ENCODE results near the gene PGAP6.
"Not testable (repeated sequence)": the region's sequence is repeated elsewhere in the genome, so short reads cannot be mapped to it uniquely, and the experiment has no call there.

PGAP6 gene

DNA sequence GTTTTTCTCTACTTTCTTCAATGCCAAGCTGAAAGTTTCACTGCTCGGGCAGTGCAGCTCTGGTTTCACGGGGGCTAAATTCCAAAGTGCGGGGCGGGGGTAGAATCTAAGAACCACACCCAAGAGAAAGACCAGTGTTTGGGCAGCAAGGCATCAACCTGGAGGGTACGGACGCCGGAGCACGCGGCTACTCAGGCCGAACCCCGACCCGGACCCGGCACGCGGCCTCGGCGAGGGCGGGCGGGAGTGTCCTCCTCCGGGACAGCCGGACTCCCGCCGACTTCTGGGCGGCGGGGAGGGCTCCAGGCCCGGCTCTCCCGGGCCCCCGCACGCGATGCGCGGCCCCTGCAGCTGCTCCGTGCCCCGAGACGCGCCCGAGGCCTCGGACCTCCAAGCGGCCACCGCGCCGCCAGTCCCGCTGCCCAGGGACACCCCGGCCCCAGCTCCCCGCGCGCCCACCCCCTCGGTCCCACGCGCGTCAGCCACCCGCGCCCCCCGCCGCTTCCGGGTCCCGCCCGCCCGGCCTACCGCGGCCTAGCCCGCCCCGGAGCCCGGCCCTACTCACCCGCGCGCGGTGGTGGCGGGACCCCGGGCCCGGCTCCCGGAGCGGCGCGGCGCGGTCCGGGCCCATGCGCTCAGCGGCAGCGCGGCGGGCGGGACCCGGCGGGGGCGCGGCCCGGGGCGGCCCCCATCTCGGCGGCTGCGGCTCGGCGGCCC lies 29.8 kb downstream of the PGAP6 start:
- DNase-seq (ENCODE audit: low spot score): no peak

DNA sequence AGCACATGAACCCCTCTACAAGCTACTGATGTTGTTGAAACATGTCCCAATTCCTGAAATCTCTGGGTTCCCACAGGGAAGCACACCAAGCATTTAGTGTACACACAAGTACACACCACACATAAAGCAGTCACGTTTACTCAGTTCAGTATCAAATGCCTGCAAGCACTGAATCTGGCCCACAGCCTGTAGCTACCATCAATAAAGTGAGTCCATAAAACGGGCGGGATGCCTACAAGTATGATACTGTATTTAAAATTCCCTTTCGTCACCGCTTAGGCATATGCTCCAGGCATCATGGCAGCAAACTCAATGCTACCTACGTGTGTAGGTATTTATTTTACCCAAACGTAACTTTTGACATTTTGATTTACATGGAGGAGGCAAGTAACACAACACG lies 31.6 kb downstream of the PGAP6 start:
- no peak for DNase-seq (ENCODE audit: low spot score)

DNA sequence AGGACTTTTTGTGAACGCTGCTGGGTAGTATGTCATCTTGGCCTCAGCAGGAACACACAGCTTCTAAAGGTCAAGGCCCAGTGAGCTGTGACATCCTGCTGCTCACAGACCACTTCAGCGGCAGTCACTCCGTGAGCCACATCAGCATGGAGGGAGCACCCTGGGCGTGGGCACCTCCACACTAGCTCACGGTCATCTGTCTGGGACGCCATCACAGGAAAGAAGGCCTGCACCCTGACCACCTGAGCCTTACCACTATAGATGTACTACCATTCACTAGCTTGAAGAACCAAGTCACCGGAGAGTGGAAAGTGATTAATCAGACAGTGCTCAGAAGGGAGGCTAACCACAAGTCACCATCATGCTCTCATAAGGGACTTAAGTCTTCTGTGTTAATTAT lies 32.6 kb downstream of the PGAP6 start:
- no peak for DNase-seq (ENCODE audit: low spot score)

DNA sequence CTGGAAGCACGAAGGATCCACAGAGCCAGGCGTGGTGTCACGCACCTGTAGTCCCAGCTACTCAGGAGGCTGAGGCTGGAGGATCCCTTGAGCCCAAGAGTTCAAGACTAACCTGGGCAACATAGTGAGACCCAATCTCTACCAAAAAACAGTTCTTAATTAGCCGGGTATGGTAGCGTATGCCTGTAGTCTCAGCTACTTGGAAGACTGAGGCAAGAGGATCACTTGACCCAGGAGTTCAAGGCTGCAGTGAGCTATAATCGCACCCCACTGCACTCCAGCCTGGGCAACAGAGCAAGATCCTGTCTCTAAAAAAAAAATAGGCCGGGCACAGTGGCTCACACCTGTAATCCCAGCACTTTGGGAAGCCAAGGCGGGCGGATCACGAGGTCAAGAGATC lies 33.3 kb downstream of the PGAP6 start:
- DNase-seq (ENCODE audit: low spot score): not testable (repeated sequence)

DNA sequence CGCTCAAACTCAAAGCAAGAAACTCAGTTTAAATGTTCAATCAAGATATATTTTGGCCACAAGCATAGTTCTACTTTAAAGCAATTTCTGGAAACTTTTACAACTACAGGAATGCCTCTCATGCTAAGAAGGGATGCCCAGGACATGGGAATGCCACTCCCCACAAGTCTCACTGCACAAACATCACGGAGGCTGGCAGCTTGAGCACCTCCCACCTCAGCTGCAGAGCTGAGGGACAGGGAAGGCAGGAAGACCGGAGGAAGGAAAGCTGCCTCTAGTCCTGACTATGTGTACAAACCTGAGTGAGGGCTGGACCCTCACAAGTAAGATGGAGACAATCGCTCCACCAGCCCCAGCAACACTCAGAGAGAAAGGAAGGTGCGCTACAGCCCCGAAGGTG lies 34.6 kb downstream of the PGAP6 start:
- DNase-seq (ENCODE audit: low spot score): no peak

DNA sequence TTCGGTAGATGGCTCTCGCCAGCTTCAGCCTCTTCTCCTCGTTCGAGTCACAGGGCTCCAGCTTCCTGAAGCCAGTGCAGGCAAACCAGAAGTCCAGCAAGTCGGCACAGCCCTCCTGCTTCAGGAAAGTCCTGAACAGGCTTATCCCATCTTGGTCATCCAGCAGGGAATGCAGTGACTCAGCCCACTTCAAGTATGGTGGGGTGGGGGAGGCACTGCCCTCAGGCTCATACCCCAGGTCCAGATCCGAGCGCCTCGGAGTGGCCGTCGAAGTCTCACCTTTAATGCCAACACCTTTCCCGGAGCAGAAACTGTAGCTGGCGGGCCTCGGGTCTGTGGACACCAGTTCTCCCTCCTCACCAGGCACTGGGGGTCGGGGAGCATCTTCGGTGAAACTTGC lies 35.2 kb downstream of the PGAP6 start:
- DNase-seq (ENCODE audit: low spot score): no peak

DNA sequence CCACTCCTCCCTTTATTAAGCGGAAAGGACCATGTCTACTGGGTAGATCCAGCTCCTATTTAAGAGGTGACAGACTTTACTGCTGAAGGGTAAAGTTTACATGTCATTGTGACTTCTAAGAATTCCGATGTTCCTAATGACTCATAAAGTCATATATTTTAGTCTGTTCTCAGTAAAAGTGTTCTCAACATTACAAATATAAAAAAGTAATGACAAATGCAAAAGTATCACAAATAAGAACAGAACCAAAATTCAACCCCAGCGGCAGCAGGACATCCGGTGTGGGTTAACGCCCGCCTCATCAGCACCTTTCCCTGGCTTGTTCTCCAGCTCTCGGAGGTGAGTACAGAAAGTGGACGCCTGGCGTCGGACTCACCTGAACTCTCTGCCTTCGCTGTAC lies 36.0 kb downstream of the PGAP6 start:
- DNase-seq (ENCODE audit: low spot score): no peak

DNA sequence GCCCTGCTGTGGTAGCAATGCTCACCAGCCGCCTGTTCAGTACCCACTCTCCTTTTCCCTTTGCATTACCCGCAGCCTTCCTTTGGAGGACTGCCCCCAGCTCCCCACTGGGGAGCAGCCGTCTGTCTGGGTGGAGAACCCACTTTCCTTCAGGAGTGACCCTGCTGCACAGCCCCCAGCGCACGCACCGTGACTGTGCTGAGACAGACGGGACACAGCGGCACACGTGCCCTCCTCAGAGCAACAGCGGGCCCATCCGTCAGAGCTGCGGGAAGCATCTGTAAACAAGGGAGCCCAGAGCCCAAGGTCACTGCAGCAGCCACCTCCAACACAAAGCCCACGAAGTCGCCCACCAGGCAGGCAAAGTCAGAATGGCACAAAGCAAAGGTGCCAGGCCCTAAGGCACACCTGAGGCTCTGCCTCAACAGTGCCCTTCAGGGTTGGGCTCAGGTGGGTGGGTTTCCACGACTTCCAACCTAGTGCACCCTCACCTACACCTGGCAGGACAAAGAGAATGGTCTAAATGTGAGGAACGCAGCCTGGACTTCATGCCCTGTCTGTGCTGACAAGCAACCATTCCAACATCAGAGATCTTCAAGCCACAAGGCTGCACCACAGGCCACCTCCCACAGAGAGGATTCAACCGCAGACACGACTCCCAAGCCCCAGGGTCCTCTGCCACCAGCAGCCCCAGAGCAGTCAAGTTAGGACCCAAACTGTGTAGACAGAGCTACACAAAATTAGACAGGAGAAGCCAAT lies 39.1 kb downstream of the PGAP6 start:
- DNase-seq (ENCODE audit: low spot score): no peak

DNA sequence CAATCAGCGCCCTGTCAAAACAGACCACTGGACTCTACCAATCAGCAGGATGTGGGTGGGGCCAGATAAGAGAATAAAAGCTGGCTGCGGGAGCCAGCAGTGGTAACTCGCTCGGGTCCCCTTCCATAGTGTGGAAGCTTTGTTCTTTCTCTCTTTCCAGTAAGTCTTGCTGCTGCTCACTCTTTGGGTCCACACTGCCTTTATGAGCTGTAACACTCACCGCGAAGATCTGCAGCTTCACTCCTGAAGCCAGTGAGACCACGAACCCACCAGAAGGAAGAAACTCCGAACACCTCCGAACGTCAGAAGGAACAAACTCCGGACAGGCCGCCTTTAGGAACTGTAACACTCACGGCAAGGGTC lies 39.8 kb downstream of the PGAP6 start:
- DNase-seq (ENCODE audit: low spot score): not testable (repeated sequence)

DNA sequence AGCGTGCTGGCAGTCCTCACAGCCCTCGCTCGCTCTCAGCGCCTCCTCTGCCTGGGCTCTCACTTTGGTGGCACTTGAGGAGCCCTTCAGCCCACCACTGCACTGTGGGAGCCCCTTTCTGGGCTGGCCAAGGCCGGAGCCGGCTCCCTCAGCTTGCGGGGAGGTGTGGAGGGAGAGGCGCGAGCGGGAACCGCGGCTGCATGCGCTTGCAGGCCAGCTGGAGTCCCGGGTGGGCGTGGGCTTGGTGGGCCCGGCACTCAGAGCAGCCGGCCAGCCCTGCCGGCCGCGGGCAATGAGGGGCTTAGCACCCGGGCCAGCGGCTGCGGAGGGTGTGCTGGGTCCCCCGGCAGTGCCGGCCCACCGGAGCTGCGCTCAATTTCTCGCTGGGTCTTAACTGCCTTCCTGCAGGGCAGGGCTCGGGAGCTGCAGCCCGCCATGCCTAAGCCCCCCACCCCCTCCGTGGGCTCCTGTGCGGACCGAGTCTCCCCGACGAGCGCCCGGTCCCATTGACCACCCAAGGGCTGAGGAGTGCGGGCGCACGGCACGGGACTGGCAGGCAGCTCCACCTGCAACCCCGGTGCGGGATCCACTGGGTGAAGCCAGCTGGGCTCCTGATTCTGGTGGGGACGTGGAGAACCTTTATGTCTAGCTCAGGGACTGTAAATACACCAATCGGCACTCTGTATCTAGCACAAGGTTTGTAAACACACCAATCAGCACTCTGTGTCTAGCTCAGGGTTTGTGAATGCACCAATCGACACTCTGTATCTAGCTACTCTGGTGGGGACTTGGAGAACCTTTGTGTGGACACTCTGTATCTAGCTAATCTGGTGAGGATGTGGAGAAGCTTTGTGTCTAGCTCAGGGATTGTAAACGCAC lies 40.4 kb downstream of the PGAP6 start:
- DNase-seq (ENCODE audit: low spot score): not testable (repeated sequence)

DNA sequence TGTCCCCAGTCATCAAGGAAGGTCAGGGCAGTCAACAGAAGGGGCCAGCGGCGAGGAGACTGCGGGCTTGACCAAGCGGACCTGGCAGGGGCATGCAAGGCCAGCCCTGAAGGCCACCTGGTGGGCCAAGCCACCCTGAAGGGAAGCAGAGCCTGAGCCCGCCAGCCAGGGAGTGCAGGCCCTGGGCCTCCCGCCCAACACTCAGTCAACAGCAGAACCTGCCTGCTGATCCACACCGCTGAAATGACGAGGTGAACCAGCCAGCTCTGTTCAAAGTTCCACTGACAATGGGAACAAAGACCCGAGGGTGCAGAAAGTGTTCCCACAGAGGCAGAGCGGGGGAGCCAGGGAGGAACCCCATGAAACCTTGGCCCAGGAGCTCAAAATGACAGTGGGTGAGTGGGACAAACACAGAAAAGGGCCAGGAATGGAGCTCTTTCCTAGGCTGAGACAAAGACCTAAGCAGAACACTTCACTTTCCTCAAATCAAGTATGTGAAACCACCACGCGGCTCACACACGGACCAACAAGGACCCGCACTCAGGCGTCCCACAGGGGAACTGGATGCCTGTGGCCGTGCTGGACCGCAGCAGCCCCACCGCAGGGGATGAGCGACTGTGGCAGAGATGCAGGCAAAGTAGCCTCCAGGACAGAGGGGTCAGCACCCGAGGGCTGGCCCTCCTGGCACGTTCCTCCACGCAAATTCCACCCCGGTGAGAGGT lies 41.2 kb downstream of the PGAP6 start:
- no peak for DNase-seq (ENCODE audit: low spot score)

DNA sequence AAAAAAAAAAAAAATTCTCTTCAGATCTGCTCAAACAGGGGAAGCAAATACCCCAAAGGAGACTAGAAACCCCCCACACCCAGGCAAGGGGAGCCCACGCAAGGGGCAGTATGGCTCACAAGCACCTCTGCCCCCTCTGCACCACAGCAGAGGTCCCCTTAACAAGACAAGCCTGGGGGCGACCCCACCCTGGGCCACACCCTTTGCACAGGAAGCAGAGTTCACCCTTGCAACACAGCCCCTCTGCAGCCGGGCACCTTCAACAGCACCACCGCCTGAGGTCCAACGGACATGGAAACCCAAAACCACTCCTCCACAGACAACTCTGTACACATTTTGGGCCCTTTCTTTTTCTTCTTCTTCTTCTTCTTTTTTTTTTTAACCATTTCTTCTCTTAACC lies 42.1 kb downstream of the PGAP6 start:
- DNase-seq (ENCODE audit: low spot score): no peak

DNA sequence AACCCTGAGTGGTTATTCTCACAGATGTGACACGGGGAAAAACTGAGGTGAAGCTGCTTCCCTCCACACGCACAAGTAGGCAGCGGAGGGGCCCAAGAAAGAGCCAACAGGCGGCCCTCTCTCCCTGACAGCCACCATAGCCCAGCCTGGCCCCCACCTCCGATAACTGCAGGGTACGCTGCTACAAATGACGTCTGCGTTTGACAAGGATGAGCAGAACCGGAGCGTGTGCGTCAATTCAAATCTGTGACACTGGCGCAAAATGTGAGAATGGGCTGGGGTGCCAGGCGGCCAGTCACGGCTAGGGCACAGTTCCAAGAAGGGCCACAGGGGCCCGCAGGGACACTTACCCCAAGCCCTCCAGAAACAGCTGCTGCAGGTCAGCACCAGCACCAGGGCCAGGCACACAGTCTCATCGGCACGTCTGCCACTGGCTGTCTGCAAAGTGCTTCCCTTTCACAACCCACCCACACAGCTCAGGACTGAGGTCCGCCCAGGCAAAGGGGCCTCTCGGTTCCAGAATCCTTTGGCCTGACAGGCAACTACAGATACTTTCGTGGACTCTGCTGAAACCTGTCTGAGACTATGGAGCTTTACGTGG lies 43.7 kb downstream of the PGAP6 start:
- DNase-seq (ENCODE audit: low spot score): no peak

DNA sequence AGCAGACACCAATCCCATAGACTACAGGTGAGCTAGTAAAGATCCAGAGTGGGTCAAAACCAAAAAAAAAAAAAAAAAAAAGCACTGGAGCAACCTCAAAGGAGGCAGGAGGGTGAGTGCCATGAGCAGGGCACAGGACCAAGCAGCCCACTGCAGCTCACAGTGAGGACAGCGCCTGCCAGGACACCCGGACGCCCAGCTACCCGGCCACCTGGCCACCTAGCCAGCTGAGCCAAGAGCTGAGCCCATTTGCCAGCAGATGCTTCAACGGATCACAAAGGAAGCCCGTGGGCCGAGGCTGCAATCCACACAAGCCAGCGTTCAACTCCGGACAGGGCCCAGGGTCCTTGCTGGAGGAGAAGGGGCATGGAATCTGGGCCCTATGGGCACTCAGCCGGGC lies 44.3 kb downstream of the PGAP6 start:
- DNase-seq (ENCODE audit: low spot score): no peak

DNA sequence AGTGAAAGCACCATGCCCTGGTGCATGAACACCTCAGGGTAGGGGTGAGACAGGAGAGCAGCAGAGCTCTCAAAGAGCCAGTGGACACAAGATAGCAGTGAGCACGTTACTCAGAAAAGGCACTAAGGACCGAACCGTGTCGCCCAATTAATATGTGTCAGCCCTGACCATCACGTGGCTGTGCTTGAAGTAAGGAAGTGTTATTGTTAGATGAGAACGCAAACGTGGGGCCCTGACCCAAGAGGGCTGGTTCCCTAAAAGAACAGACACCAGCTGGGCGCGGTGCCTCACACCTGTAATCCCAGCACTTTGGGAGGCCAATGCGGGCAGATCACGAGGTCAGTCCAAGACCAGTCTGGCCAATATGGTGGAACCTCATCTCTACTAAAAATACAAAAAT lies 45.5 kb downstream of the PGAP6 start:
- no peak for DNase-seq (ENCODE audit: low spot score)

DNA sequence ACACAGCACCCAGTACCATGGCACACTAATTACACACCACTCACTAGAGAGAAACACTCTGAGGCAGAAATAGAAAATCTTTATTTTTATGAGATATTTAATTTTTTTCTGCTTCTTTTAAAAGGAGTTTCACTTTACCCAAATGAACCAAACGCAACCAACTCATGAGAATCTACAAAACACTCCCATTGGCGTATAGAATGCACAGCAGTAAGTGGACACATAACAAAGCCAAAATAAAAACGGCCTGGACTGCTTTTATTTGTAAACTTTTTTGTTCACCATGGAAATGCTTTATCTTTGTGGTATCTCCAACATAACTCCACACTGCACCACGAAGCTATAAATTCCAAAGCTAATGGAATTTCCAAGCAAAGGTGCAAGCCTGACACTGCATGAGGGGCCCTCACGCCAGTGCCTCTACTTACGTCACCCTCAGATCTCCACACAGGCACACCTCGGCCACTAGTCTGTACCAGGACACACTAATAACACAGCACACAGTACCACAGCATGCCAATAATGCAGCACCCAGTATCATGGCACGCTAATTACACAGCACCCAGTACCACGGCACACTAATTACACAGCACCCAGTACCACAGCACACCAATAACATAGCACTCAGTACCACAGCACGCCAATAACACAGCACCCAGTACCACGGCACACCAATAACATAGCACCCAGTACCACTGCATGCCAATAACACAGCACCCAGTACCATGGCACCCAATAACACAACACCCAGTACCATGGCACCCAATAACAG lies 46.7 kb downstream of the PGAP6 start:
- not testable (repeated sequence) for DNase-seq (ENCODE audit: low spot score)

DNA sequence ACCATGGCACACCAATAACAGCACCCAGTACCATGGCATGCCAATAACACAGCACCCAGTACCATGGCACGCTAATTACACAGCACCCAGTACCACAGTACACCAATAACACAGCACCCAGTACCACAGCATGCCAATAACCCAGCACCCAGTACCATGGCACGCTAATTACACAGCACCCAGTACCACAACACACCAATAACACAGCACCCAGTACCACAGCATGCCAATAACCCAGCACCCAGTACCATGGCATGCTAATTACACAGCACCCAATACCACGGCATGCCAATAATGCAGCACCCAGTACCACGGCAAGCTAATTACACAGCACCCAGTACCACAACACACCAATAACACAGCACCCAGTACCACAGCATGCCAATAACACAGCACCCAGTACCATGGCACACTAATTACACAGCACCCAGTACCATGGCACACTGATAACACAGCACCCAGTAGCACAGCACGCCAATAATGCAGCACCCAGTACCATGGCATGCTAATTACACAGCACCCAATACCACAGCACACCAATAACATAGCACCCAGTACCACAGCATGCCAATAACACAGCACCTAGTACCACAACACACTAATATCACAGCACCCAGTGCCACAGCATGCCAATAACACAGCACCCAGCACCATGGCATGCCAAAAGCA lies 47.5 kb downstream of the PGAP6 start:
- not testable (repeated sequence) for DNase-seq (ENCODE audit: low spot score)

DNA sequence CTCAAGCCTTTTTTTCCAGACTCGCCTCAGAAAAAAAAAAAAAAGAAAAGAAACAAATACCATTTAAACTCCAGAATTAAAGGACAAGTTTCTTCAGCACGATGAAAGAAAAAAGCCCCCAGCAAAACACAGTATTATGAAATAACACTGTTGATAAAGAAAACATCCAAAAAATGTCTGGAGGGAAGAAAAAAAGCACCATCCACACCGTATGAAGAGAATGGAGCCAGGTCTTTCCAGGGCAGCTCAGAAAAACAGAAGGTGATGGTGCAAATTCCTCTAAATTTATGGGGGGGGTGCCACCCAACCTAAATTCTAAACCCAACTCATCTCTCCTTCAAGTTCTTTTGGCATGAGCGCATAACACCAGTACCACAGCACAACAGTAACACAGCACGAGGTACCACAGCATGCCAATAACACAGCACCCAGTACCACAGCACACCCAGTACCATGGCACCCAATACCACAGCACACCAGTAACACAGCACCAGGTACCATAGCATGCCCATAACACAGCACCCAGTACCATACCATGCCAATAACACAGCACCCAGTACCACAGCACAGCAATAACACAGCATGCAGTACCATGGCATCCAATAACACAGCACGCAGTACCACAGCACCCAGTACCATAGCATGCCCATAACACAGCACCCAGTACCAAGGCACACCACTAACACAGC lies 48.2 kb downstream of the PGAP6 start:
- DNase-seq (ENCODE audit: low spot score): no peak

DNA sequence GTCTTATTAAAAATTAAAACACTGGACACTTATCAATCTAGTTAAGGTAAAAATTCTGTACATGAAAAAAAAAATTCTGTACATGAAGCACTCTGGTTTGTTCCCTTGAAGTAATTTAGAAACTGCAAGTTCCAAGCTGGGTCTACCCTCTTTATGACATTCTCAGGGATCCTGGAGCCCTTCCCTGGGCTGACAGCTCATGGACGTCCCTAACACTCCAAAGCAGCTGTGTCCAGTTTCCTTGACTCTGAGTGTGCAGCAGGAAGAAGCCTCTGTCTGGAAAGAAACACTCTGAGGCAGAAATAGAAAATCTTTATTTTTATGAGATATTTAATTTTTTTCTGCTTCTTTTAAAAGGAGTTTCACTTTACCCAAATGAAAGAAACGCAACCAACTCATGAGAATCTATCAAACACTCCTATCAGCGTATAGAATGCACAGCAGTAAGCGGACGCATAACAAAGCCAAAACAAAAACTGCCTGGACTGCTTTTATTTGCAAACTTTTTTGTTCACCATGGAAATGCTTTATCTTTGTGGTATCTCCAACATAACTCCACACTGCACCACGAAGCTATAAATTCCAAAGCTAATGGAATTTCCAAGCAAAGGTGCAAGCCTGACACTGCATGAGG lies 50.5 kb downstream of the PGAP6 start:
- DNase-seq (ENCODE audit: low spot score): not testable (repeated sequence)
